Effector CD4-positive, alpha-beta T cell (primary cell): ENCODE results near the gene MBD3L3. TPM values are rescaled to one million over a fixed set of nuclear protein-coding genes. Genes with fewer than 3 reads are reported as not detected.
A peak's percentile ranks its signal among the peaks of the same experiment; 100 is the strongest.
"Not testable (repeated sequence)": the region's sequence is repeated elsewhere in the genome, so short reads cannot be mapped to it uniquely, and the experiment has no call there.

Experiments used
- DNase-seq: peaks from one replicate; pipeline ENCODE4 v3.0.0-alpha.2; 2020
- total RNA-seq: gene quantifications from one replicate; lab custom pipeline; 2026; lab: John Stamatoyannopoulos, UW

The MBD3L3 gene
- total RNA-seq, result not detected

GRCh38 chr19:7058576-7058975, at the start of gene MBD3L3:
Gene MBD3L3, minus strand, starts transcription at chr19:7058676. Its CDS starts 71 bp downstream, at chr19:7058605.
- not testable (repeated sequence) for DNase-seq

DNA sequence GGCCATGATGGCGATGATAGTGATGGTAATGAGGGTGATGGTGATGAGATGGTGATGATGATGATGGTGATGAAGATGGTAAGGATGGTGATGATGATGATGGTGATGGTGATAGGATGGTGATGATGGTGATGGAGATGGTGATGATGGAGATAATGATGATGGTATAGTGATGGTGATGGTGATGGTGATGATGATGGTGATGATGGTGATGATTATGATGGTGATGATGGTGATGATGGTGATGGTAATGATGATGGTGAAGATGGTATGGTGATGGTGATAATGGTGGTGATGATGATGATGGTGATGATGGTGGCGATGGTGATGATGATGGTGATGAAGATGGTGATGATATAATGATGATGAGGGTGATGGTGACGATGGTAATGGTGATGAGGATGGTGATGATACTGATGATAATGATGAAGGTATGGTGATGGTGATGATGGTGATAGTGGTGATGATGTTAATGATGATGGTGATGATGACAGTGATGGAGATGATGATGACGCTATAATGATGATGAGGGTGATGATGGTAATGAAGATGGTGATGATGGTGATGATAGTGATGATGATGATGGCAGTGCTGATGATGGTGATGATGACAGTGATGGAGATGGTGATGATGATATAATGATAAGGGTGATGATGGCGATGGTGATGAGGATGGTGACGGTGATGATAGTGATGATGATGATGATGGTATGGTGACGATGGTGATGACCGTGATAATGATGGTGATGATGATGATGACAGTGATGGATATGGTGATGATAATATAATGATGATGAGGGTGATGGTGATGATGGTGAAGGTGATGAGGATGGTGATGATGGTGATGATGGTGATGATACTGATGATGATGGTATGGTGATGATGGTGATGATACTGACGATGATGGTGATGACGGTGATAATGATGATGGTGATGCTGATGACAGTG, 48.5 kb upstream of the MBD3L3 start:
- DNase-seq, result no peak

- no peak for DNase-seq
Measured at GRCh38 chr19:7104747-7105447, 46.4 kb upstream of the MBD3L3 start.

GRCh38 chr19:7101498-7102253, 43.2 kb upstream of the MBD3L3 start:
- DNase-seq, result no peak

- DNase-seq, result no peak
Measured at GRCh38 chr19:7099597-7099921, 41.1 kb upstream of the MBD3L3 start.

- peak; percentile 82 for DNase-seq
Measured at GRCh38 chr19:7098701-7099596, 40.5 kb upstream of the MBD3L3 start.

DNA sequence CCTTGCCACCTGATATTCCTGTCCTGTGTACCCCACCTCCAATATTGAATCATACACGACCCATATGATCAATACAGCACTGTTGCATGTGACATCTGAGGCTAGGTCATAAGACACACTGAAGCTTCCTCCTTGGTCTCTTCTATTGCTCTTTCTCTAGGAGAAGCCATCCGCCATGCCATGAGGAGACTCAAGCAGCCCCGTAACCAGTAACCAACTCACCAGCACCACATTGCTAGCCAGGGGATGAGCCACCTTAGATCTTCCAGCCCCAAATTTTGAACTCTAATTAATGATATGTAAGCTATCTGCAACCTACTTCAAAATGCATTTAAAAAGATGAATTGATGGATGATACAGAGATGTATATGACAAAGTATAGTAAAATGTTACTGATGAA, 39.6 kb upstream of the MBD3L3 start:
- no peak for DNase-seq

DNA sequence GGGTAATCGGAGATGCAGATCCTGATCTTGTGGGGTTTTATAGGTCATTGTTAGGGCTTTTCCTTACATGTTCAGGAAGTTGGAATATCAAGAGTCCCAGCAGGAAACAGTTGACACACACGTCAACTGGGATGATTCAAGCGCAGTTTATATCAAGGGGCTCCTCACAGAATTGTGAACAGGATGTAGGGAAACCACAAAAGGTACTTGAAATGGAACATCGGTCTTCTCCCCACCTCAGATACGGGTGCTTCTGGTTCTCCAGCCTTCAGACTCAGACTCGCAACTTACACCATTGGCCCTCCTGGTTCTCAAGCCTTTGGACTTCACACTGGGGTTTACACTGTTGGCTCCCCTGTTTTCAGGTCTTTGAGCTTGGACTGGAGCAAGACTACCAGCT, 30.5 kb upstream of the MBD3L3 start:
- no peak for DNase-seq

DNA sequence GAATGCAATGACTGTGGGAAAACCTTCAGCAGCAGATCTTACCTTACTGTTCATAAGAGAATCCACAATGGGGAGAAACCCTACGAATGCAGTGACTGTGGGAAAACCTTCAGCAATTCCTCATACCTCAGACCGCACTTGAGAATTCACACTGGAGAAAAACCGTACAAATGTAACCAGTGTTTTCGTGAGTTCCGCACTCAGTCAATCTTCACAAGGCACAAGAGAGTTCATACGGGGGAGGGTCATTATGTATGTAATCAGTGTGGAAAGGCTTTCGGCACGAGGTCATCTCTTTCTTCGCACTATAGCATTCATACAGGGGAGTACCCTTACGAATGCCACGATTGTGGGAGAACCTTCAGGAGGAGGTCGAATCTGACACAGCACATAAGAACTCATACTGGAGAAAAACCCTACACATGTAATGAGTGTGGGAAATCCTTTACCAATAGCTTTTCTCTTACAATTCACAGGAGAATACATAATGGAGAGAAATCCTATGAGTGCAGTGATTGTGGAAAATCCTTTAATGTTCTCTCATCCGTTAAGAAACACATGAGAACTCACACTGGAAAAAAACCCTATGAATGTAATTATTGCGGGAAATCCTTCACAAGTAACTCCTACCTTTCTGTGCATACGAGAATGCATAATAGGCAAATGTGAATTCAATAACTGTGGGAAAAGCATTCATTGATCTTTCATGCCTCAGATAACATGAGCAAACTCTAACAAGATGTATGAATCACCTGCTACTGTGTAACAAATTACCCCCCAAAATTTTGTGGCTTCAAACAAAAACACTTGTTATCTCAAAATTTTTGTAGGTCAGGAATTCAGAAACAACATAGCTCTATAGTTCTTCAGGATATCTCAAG, 24.8 kb upstream of the MBD3L3 start:
- DNase-seq, result no peak

- no peak for DNase-seq
Measured at GRCh38 chr19:7078008-7078407, 19.5 kb upstream of the MBD3L3 start.

DNA sequence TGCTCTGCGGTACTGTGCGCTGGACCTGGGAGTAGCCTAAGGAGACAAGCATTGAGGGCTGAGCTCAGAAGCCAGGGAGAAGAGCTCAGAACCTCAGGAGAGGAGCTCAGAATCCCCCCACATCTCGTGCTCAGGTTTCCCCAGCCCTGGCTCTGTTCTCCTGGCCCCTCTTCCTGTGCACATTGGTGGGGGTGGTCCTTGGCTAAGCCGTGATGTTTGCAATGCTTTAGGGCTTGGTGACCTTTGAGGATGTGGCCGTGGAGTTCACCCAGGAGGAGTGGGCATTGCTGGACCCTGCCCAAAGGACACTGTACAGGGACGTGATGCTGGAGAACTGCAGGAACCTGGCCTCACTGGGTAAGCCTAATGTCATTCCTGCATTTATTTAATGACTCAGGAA, 17.7 kb upstream of the MBD3L3 start:
- no peak for DNase-seq

DNA sequence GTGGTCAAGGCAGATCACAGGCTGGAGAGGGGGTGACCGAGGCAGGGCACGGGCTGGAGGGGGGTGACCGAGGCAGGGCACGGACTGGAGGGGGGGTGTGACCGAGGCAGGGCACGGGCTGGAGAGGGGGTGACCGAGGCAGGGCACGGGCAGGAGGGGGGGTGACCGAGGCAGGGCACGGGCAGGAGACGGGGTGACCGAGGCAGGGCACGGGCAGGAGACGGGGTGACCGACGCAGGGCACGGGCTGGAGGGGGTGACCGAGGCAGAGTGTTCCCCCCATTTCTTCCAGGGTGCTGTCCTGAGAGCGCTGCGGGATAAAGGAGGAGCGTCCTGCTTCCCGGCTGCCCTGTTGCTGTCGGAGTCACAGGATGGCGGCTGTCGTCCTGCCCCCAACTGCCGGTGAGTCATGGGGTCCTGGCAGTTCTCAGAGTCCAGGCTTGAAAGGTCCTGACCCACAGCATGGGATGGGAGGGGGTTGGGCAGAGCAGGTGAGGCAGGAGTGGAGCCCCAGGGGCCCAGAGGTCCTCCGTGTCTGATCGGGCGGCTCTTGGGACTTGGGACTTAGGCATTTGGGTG, 16.3 kb upstream of the MBD3L3 start:
- DNase-seq, result no peak

GRCh38 chr19:7072541-7072940, 14.1 kb upstream of the MBD3L3 start:
- DNase-seq, result no peak

GRCh38 chr19:7069904-7070226, 11.4 kb upstream of the MBD3L3 start:
- no peak for DNase-seq

DNA sequence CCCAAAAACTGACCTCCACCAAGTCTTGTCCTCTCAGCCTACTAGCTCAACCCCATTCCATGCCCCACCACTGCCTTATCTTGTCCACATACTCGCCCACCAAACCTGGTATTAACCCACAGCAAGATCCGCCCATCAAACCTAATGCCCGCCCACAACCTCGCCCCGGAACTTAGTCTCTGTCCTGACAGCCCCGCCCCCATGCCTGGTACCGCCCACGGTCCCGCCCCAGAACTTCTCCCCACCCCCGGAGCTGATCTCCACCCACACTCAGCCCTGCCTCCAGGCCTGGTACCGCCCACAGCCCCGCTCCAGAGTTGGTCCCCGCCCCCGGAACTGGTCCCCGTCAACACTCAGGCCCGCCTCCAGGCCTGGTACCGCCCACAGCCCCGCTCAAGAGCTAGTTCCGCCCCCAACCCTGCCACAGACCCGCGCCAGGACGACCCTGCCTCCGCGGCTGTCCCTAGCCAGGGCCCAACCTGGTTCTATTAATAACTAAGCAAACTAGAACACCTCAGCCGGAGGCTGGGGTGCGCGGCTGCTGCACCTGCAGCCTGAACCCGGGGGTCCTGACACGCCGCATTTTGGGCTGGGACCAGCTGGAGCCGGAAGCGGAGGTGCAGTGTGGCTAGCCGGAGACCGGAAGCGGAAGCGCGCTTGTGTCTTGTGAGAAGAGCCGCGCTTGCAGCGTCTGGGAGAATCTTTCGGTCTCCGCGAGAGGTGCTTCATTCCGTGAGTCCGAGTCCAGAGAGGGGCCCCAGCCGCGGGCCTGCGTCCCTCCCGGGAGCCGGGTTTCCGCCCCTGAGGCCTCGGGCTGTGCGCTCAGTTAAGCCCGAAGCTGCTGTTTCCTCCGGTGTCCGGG, 10.8 kb upstream of the MBD3L3 start, which contains the start of gene ZNF557:
Gene ZNF557, plus strand, starts transcription at position 662 of the 862 bp plus-strand sequence. CDS start 5,372 bp downstream, outside the sequence.
- DNase-seq, result peak; percentile 98

GRCh38 chr19:7068599-7068998, 10.1 kb upstream of the MBD3L3 start:
- no peak for DNase-seq

DNA sequence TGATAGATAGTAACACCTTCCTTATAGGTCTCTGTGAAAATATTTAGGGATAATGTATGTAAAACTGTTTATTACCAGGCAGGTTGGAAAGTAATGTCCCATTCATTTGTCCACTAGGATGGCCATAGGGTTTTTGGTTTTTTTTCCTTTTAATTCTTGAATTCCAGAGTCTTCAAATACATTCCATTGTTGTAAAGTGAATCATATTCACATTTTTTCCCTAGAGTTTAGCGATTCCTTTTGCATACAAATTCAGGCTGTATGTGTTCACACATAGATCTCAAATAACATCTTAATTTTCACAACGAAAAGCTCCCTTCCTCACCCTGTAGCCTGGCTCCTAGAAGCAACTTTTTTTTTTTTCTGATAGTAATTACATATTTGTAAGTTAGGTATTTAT, 9.2 kb upstream of the MBD3L3 start:
- DNase-seq, result no peak

DNA sequence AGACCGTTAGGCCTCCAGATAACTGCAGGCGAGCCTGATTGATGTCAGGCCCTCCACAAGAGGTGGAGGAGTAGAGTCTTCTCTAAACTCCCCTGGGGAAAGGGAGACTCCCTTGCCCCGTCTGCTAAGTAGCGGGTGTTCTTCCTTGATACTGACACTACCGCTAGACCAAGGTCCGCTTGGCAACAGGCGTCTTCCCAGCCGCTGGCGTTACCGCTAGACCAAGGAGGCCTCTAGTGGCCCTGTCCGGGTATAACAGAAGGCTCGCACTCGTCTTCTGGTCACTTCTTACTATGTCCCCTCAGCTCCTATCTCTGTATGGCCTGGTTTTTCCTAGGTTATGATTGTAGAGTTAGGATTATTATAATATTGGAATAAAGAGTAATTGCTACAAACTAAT, 8.6 kb upstream of the MBD3L3 start:
- DNase-seq, result not testable (repeated sequence)

GRCh38 chr19:7063764-7064418, 5.4 kb upstream of the MBD3L3 start:
- no peak for DNase-seq
